ENCODE results near the gene GRIP2.

Gene GRIP2

DNA sequence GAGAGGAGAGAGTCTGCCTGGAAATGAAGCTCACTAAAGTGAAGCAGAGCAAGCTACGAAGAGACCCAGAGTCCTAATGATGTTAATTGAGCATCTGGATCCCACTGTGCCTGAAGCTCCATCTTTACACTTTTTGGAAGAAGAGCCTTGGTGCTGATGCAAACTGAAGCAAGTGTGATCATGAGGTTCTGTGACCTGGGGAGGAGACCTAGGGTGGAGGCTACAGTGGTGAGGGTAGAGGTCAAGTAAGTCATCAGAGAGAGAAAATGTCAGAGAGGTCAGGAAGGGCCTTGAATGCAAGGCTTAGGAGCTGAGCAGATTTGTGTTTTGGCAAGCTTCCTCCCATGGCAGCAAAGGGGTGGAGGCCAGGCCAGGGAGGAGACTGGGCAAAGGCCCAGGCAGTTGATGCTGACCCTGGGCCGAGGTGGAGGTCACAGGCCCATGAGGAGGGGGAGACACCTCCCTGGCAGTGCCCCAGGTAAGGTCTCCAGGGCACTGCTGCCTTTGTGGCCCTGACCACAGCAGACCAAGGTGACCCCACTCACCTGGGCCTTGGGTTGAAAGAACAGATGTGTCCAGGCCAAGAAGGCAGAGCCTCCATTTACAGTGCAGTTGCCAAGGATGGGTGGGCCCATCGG lies 1.6 kb downstream of the GRIP2 start:
- no peak for DNase-seq (ENCODE audit: low read depth)

- peak; percentile 9 for DNase-seq (ENCODE audit: low read depth)
Measured at GRCh38 chr3:14537590-14538450, 2.3 kb downstream of the GRIP2 start.

DNA sequence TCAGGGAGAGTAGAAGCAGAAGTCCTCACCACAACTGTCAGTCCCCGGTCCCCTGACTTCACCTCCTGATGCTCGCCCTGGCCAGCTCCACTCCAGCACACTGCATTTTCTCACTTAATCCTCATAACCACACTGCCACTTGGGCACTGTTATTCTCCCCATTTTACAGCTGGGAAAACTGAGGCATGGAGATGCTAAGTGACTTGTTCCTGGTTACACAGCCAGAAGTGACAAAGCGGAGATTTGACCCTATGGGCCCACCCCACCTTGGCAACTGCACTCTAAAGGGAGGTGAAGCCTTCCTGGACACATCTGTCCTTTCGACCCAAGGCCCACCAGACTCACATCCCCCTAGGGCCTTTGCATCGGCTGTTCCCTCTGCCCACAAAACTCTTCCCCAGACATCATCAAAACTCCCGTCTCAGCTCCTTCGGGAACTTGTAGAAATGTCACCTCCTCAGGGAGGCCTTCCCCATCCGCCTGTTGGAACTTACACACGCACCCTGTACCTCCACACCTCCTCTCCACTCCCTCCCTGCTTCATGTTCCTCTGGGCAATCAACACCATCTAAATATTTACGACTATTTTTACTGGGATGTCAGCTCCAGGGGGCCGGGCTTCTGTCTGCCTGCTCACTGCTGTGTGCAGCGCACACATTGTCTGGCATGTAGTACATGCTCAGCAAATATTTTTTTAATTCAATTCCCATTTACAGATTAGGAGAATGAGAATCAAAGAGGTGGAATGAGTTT lies 3.1 kb downstream of the GRIP2 start:
- DNase-seq (ENCODE audit: low read depth), result no peak

DNA sequence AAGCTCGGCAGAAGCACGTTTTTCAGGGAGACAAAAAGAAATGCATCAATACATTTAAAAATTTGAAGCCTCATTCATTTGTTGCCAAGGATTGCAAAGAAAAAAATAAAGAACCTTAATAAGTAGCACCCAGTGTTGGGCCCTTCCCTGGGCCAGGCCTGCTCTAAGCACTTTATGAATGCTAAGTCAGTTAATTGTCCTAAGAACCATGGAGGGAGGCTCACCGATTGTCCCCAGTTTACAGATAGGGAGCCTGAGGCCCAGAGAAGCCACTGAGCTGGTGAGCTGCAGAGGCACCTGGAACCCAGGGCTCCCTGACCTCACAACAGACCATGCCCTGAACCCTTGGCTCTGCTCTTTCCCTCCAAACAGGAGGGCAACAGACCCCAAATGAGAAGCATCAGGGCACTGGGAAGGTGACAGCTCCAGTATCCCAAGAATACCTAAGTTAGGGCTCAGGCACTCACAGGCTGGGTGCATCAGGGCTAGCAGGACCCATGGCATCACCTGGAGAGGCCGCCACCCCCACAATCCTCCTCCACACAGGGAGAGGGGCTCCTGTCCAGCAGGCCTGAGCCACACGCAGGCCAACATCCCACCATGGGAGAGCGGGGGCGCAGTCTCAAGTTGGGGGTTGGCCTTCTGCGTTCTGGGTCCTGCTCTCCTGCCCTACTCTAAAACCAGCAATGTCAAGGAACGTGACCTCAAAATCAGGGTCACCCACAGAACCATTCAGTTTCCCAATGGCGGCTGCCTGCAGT lies 3.9 kb downstream of the GRIP2 start:
- DNase-seq (ENCODE audit: low read depth), result no peak

DNA sequence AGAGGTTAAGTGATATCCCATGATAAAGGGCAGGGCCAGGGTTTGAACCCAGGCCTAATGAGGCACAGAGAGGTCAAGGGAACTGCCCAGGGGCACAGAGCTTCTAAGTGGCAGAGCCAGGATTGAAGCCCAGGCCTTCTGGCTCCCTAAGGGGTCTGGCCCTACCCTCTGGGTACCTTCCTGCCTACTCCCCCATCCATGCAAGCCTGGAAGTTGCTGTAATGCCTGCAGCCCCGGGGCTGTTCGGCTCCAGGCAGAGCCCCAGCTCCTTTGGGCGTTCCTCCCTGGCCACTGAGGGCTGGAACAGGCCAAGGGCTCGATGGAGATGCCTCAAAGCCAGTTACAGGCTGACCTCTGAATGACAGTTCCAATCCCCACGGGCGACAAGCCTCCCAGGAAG lies 4.5 kb downstream of the GRIP2 start:
- DNase-seq (ENCODE audit: low read depth), result no peak

DNA sequence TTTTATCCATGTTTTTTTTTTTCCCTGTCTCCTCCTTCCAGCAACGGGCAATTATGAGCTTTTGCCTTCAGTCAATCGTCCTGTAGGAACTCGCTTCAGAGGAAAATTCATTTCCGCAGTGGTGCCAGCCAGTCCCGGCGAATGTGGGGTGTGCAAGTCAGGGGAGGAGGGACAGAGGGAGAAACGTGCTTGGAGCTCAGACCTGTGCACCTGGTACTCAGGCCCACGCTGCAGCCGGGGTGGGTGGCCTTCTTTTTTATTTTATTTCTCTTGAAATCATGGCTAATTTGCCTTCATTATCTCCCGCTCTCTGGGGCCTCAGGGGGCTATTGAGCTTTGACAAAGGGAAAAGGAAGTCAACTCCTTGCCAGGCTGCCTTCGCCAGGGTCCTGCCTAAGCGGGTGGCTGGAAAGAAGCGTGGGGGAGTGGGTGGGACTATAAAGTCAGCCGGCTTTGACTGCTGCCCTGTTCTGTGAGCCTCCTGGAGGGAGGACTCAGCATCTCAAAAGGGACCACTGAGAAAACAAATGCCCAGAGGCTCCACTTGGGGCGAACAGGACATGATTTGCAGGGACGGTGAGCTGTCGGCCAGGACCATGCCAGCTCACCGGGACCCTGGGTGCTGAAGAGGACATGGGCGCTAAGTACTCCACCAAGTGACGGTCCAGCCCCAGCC lies 5.5 kb downstream of the GRIP2 start:
- DNase-seq (ENCODE audit: low read depth), result no peak

- DNase-seq (ENCODE audit: low read depth), result no peak
Measured at GRCh38 chr3:14533457-14533958, 6.6 kb downstream of the GRIP2 start.

DNA sequence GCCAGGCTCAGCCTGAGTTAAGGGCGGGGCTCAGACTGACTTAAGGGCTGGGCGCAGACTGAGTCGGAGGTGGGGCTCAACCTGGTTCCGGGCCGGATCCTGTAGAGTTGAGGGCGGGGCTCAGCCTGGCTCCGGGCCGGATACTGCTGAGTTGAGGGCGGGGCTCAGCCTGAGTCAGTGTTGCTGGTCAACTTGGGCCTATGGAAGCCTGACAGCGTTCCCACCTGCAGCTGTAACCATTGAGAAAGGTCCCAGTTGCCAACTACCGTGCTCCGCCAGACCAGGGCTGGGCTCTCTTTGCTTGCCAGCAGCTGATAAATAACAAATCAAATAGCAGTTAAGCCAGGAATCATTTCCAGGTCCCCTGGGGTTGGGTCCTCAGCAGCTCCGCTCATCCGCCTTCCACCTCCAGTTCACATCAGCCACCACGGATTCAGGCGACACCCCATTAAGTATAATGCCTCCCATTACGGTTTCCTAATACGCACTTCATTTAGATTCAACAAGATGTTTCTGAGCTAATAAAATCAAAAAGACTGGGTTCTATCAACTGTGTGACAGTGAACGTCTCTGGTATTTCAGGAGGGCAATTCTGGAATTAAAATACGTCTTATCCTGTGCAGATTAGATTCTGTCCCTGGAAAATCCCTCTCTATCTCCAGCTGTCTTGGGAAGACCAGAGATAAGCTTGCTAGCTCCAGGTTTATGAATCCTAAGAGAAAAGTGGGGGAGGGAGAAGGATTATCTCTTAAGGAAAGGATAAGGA lies 7.3 kb downstream of the GRIP2 start:
- DNase-seq (ENCODE audit: low read depth), result peak; percentile 6

DNA sequence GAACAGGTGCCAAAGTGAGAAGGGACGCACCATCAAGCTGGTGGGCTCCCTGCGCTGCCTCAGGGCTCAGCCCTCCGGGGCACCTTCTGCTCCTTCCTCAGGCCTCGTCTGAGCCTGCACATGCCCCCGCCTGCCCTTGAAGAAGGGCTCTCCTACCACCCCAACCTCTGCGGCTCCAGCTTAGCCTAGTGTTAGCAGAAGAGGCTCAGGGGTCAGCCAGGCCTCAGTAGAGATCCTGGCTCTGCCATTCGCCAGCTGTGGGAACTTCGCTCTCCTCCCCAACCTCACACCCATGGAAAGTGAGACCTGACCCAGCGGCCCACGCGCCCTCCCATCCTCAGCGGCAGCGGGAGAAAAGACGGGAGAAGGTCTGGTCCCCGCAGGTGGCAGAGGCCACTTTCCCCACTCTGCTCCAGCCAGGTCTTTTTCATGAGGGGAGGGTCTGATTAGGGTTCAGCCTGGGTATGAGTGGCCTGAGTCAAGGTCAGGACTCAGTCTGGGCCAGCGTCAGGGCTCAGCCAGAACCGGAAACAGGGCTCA lies 8.2 kb downstream of the GRIP2 start:
- no peak for DNase-seq (ENCODE audit: low read depth)

DNA sequence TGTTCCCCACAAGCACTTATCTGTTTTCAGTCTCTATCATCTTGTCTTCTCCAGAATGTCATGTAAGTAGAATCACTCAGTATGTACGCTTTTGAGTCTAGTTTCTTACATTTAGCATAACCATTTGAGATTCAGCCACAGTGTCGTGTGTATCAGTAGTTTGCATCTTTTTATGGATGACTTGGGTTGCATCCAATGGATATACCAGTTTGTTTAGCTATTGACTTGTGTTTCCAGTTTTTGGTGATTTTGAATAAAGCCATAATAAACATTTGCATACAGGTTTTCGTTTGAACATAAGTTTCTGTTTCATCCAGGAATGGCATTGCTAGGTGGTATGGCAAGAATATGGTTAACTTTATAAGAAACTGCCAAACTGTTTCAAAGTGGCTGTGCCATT lies 12.1 kb downstream of the GRIP2 start:
- no peak for DNase-seq (ENCODE audit: low read depth)

GRCh38 chr3:14525685-14526631 lies 14.2 kb downstream of the GRIP2 start:
- DNase-seq (ENCODE audit: low read depth), result peak; percentile 82

- DNase-seq (ENCODE audit: low read depth), result no peak
Measured at GRCh38 chr3:14524920-14525660, 15.1 kb downstream of the GRIP2 start.

DNA sequence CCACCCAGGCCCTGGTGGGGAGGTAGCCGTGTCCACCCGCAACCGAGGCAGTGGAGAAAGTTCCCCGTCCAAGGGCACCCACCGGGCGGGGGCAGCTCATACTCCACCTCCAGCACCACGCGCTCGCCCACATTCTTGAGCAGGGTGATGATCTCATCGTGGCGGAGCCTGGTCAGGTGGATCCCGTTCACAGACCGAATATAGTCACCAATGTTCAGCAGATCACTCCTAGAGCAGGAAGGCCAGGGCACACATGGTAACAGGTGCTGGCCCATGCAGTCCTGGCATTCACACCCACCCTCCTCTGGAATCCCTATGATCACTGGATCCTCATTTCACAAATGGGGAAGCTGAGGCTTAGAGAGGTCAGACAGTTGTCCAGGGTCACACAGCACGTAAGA lies 15.8 kb downstream of the GRIP2 start:
- DNase-seq (ENCODE audit: low read depth), result no peak

GRCh38 chr3:14523792-14524191 lies 16.4 kb downstream of the GRIP2 start:
- peak; percentile 33 for DNase-seq (ENCODE audit: low read depth)

DNA sequence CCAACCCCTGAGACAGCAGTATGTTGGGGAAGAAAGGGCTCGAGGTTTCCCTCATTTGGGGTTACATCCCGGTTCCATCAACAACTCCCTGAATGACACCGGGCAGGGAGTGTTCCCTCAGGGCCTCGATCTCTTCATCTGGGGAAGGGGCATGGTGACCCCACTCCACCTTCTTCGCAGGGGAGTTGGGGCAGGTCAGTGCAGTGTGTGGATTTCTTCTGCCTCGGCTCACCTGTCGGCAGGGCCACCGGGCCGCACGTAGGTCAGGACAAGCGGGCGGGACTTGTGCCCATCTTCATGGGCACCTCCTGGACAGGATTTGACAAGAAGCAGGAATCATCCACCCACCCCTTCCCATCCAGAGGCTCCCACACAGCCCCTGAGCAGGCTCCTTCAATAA lies 17.4 kb downstream of the GRIP2 start:
- DNase-seq (ENCODE audit: low read depth), result no peak

GRCh38 chr3:14522129-14522691 lies 17.9 kb downstream of the GRIP2 start:
- DNase-seq (ENCODE audit: low read depth), result no peak

DNA sequence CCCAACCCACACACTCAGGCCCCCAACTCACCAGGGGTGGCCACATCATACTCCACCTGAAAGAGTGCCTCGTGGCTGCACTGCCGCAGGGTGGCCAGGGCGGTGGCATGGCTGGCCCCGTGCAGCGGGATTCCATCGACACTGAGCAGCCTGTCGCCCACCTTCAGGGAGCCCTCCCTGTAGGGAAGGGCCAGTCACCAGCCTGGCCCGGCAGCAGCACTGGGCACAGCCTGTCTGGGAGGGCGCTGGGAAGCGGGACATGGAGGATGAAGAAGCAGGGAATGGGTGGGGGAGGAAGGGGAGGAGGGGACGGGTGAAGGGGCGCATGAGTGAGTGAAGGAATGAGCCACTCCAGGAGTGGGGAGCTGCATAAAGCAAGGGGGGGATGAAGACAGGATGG lies 18.5 kb downstream of the GRIP2 start:
- no peak for DNase-seq (ENCODE audit: low read depth)

DNA sequence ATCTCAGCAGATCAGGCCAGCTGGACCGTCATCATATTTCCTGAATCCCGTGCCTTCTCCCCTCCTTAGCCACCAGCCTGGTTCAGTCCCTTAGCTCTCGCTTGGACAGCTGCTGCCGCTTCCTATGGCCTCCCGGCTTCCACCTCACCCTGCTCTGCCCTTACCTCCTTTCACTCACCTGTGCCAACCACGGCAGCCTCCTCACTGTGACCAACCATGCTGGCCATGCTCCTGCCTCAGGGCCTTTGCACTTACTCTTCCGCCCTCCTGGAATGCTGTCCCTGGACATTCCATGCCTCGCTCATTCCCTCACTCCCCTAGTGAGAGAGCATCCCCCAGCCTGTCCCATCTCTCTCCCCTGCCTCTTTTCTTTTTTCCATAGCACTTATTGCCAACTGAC lies 19.2 kb downstream of the GRIP2 start:
- DNase-seq (ENCODE audit: low read depth), result no peak
